T-helper 1 cell treated with Interleukin-12 subunit alpha and Interleukin-12 subunit beta and Interleukin-4 antibody, amounts not matched to agents 30 ng/mL and 1 ng/mL, for 36 hours (primary cell): ENCODE data around the gene GALNT12. TPM values are rescaled to one million over a fixed set of nuclear protein-coding genes. Genes with fewer than 3 reads are reported as not detected.

ENCODE experiments used
- intact Hi-C: fragments of 100-400 bp; cut with micrococcal nuclease; formaldehyde crosslinking; loops from one replicate; pipeline ENCODE4 v1.15.1; 2024
- total RNA-seq: library from RNA; stranded (reverse); gene quantifications from 2 replicates; pipeline ENCODE4 v1.2.3, GENCODE V29; 2022

The GALNT12 gene
- total RNA-seq, 1 donor from 2014 or later, result 3.3 TPM

DNA sequence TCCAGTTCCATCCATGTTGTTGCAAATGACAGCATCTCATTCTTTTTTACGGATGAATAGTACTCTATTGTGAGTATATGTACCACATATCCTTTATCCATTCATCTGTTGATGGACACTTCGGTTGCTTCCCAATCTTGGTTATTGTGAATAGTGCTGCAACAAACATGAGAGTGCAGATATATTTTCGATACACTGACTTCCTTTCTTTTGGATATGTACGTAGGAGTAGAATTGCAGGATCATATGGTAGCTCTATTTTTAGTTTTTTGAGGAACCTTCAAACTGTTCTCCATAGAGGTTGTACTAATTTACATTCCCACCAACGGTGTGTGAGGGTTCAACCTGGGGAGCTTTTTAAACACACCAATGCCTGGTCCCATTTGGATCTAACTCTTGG, 22.3 kb downstream of the GALNT12 start:
- intact Hi-C loops, result no loop called here

- intact Hi-C loops, result no loop called here
Observed at GRCh38 chr9:98830554-98830953, 23.1 kb downstream of the GALNT12 start.

GRCh38 chr9:98831696-98832095, 24.2 kb downstream of the GALNT12 start:
- intact Hi-C loops, result no loop called here

DNA sequence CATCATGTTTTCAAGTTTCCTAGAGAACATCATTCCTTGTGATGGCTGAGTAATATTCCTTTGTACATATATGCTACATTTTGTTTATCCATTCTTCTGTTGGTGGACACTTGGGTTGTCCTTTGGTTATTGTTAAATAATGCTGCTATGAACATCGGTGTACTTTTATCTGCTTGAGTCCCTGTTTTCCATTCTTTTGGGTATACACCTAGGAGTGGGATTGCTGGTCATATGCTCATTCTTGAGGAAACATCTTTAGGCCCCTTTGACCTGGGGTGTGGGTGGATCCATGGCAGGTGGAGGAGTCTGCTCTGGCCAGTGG, 25.3 kb downstream of the GALNT12 start:
- intact Hi-C loops, result no loop called here

DNA sequence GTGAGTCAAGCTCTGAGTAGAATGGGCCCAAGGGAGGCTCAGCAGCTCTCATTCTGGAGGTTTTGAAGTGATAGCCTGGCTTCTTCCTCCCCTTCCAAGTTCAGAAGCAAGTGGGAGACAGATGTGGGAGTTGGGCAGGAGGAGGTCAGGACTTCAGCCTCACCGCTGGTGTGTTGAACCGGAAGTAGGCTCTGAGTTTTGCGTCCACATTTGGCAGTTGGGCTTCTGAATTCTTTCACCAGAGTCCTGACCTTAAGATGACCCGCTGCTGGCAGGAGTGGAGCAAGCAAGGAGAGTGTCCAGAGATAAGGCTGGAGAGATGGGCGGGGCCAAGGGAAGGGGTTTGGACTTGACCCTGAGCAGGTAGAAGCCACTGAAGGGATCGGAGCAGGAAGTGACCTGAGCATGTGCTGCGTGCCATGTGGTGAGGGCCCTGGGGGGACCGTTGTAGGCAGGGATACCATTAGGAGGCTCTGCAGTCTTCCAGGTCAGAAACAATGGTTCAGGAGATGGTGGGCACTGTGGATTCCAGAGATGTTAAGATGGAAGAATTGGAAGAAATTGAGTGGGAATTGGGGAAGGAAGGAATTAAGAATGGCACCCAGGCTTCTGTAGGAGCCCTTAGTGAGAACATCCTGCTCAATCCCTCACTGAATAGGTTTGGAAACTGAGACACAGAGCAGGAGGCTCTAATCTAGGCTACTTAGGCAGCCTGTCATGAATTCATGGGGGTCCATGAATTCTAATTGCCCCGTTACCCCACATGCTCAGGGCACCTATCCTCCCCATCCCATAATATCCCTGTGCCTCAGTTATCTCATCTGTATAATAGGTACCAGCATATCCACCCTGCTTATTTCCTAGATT, 25.9 kb downstream of the GALNT12 start:
- intact Hi-C loops, result no loop called here

DNA sequence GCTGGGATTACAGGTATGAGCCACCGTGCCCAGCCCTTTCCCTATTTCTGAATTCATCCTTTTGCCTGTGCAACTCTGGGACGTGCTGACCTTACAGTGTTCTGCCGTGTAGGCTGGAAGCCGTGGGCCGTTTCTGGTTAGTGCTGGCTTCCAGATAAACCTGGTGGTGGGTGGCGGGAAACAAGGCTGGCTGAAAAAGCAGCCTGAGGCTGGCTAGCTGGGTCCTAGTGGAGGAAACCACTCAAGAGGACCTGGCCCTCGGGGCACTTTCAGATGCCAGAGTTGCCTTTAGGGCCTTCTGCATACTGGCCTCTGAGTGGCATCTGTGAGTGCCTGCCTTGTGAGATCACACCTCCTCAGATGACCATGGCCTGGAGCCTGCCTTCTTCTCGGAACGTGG, 26.9 kb downstream of the GALNT12 start:
- intact Hi-C loops, result no loop called here

DNA sequence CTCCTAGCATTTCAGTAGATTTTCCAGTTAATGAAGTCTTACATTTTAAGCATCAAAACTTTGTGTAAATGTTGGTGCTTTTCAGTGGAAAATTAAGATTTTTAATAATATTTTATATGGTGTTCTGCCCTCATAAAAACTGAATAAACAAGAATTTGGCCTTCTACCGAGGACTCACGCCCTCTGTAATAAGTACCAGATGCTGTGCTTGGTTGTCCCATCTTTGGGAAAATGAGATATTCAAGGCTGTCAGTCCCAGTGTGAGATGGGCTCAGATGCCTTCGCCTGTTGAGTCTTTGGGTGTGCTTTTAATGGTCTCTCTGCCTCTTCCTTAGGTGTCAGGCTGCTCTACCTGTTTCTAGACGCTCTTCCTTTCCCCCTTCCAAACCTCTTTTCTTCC, 28.7 kb downstream of the GALNT12 start:
- intact Hi-C loops, result no loop called here

- intact Hi-C loops, result no loop called here
Observed at GRCh38 chr9:98837516-98837915, 30.0 kb downstream of the GALNT12 start.

- intact Hi-C loops, result no loop called here
Observed at GRCh38 chr9:98838155-98838867, 30.8 kb downstream of the GALNT12 start.

GRCh38 chr9:98838868-98839565, 31.5 kb downstream of the GALNT12 start:
- intact Hi-C loops, result no loop called here

DNA sequence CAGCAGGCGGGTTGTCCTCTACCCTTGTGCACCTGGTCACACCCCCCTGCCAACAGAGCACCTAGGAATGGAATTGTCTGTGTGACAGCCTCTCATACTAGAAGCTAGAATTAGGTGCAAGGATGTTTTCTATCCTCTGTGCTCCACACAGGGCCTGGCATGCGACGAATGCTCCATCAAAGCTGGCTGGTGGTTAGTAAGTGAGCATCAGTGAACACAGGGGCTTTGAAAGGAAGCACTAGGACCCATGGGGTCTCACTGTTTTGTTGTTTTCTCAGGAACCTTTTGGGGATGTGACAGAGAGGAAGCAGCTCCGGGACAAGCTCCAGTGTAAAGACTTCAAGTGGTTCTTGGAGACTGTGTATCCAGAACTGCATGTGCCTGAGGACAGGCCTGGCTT, 32.3 kb downstream of the GALNT12 start:
- intact Hi-C loops, result loop anchor here (10.0 kb wide), 1 partner anchor 1175 kb away; no protein-coding TSS in a partner anchor

GRCh38 chr9:98842510-98842909, 35.0 kb downstream of the GALNT12 start:
- intact Hi-C loops, result loop anchor here (10.0 kb wide), 1 partner anchor 1172 kb away; no protein-coding TSS in a partner anchor

- intact Hi-C loops, result loop anchor here (10.0 kb wide), 1 partner anchor 1169 kb away; no protein-coding TSS in a partner anchor
Observed at GRCh38 chr9:98846081-98846480, 38.6 kb downstream of the GALNT12 start.

GRCh38 chr9:98846879-98847278, 39.4 kb downstream of the GALNT12 start:
- intact Hi-C loops, result loop anchor here (10.0 kb wide), 1 partner anchor 1168 kb away; no protein-coding TSS in a partner anchor

GRCh38 chr9:98848450-98849149, 41.1 kb downstream of the GALNT12 start:
- intact Hi-C loops, result loop anchor here (1.0 to 10.0 kb wide), 7 partner anchors 127 to 1166 kb away; no protein-coding TSS in a partner anchor

- intact Hi-C loops, result loop anchor here (10.0 kb wide), 1 partner anchor 1165 kb away; no protein-coding TSS in a partner anchor
Observed at GRCh38 chr9:98849563-98849962, 42.1 kb downstream of the GALNT12 start.

- intact Hi-C loops, result no loop called here
Observed at GRCh38 chr9:98850851-98851729, 43.6 kb downstream of the GALNT12 start.

- intact Hi-C loops, result no loop called here
Observed at GRCh38 chr9:98851730-98852459, 44.4 kb downstream of the GALNT12 start.

- intact Hi-C loops, result no loop called here
Observed at GRCh38 chr9:98852460-98852734, 44.9 kb downstream of the GALNT12 start.

- intact Hi-C loops, result no loop called here
Observed at GRCh38 chr9:98852961-98853360, 45.5 kb downstream of the GALNT12 start.
